NCI-H187 treated with DMSO at 0.1 percent for 48 hours (cell line): ENCODE results near the gene RBM20.

Experiments
- DNase-seq: peaks from one replicate; lab custom pipeline; 2025; lab: John Stamatoyannopoulos, UW

The RBM20 gene

GRCh38 chr10:110676016-110676415 lies 31.9 kb downstream of the RBM20 start:
- DNase-seq: no peak

- DNase-seq: no peak
Observed at GRCh38 chr10:110679486-110680272, 35.5 kb downstream of the RBM20 start.

GRCh38 chr10:110680273-110681020 lies 36.3 kb downstream of the RBM20 start:
- DNase-seq: no peak

DNA sequence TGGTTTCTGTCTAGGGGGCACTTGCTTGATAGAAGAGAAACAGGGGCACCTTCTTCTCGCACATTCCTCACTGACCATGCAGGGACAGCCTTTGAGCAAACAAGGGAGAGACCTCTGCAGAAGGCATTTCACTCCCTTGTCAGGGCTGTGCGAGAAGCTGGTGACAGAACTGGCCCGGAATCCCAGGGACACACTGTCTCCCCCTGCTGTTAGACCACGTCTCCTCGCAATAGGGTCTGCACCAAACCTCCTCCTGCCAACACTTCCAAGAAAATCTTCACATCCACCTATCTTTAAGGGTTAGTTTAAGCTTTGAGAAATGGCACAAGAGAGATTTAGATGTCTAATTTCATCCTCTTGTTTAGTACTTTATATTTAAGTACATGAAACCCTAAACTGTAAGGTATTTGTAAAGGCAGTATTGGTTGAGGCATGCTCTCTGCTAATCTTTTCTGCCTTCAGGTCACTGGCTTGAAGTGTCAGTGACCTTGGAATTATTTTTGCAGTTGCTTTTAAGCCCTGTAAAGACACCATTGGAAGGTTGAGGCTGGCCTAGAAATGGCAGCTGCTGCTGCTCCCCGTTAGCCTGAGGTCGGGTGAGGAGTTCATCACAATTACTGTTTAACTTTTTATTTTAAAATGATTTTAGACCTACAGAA lies 37.0 kb downstream of the RBM20 start:
- no peak for DNase-seq

DNA sequence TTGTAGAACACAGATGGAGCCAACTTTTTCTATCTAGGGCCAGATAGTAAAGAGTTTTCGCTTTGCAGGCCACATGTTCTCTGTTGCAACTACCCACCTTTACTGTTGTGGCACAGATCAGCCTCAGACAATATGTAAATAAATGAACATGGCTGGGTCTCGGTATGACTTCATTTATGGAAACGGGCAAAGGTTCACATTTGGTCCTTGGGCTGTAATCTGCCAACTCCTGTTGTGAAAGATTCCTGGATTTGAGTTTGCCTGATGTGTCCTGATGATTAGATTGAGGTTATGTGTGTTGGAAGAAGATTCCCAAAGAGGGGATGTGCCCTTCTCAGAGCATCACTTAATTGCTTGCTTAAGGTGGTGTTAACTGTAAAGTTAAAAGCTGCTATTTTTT lies 38.2 kb downstream of the RBM20 start:
- DNase-seq: no peak

GRCh38 chr10:110684800-110685446 lies 40.8 kb downstream of the RBM20 start:
- no peak for DNase-seq

DNA sequence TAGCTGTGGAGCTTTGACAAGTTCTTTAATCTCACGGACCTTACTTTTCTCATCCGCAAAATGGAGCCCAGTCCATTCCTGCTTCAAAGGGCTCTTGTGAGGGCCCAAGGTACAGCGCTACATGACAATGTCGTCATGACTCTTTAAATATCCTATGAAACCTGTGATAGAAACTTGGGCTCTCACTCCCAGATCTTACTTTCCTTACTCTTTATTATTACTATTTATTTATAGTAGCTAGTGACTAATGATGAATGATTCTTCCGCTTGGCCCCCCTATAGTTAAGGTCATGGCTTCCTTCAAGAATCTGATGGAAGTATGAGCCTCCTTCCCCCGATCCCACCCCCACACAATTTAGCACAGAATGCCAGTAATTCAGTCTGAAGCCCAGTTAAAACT lies 41.9 kb downstream of the RBM20 start:
- no peak for DNase-seq

- no peak for DNase-seq
Observed at GRCh38 chr10:110686949-110687348, 42.8 kb downstream of the RBM20 start.

DNA sequence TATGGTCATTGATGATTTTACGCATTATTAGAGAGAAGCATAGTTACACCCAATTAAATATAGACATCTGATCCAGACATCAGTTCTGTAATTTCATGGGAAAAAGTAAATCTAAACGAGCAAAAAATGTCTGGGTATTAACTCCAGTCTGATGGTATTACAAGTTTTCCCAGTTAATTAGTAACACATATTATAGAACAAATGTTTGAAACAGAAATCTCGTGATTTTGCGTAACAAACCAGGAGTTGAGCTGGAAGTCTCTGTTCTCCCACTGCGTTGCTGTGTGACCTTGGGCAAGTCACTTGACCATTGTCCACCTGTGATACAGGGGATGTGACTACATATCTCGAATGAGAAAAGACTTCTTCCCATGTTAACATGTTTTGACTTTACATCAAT lies 43.3 kb downstream of the RBM20 start:
- no peak for DNase-seq

DNA sequence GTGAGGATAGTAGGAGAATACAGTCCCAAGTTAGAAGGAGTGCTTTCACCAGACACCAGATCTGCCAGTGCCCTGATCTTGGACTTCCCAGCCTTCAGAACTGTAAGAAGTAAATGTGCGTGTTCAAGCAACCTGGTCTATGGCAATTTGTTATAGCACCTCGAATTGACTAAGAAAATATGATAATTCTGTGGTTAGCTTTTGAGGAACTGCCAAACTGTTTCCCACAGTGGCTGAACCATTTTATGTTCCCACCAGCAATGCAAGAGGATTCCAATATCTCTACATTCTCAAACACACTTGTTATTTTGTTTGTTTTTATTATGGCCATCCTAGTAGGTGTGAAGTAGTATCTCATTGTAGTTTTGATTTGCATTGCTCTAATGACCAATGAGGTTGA lies 47.0 kb downstream of the RBM20 start:
- no peak for DNase-seq

DNA sequence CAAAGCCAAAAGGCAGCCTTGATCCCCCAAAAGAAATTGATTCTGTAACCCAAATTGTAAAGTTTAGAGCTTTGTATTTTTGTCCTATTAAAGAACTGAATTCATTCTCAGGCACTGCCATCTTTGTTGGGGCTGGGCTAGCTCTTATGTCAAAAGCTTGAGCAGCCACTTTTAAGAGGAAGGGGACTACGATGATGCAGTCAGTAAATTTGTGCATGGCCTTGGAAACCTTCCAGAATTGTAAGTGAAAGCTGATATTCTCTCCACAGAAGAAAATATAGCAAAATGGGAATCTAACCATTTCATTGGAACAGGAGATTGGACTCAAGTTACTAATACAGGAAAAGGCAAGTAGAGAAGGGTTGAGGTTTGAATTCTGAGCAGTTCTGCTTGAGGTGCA lies 50.1 kb downstream of the RBM20 start:
- no peak for DNase-seq

GRCh38 chr10:110694820-110695538 lies 50.8 kb downstream of the RBM20 start:
- no peak for DNase-seq

- no peak for DNase-seq
Observed at GRCh38 chr10:110695539-110695886, 51.4 kb downstream of the RBM20 start.

- no peak for DNase-seq
Observed at GRCh38 chr10:110696436-110696835, 52.3 kb downstream of the RBM20 start.

GRCh38 chr10:110698340-110698739 lies 54.2 kb downstream of the RBM20 start:
- DNase-seq: no peak

DNA sequence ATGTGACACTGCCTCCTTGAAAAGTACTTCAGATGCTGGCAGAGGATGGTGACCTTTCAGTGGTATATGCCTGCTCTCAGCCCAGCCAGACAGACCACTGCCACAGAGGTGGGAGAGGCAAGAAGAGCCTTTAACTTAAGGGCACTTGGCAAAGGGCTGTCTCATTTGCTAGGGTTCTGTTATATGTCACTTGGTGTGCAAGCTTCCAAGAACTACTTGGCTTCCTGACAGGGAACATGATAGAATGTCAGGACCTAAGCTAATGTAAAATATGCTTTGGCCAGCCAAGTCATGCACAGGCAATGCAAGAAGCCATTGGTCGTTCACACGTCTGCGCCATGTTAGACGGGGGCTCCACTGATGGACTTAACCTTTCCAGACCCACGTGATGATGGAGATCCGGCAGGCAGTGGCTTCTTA lies 54.7 kb downstream of the RBM20 start:
- no peak for DNase-seq

- no peak for DNase-seq
Observed at GRCh38 chr10:110699859-110700468, 55.8 kb downstream of the RBM20 start.

DNA sequence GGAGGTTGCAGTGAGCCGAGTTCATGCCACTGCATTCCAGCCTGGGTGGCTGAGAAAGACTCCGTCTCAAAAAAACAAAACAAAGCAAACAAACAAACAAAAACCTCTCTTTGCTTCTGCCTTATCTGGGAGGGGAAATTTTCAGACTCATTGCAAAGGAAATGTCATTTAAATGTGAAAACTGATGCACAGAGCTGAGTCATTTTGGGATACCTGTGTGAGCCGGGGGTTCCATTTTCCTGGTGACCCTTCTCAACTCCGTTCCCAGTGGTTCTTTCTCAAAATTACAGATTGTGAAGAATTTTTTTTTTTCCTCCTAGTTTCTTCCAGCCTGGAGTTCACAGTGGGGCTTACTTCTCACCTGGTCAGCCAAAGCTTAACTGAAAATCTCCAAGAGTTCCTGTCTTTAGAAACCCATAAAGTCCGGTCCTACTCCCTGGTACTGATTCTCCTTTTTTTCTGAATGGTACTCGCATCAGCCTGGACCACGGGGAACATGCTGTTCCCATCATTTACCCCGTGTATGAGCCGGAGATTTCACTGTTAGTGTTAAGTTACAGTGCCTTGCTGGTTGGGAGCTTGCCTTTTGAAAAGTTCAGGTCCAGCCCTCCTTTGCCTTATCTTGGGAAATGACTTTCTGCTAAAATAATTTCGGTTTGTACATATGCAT lies 56.9 kb downstream of the RBM20 start:
- no peak for DNase-seq

DNA sequence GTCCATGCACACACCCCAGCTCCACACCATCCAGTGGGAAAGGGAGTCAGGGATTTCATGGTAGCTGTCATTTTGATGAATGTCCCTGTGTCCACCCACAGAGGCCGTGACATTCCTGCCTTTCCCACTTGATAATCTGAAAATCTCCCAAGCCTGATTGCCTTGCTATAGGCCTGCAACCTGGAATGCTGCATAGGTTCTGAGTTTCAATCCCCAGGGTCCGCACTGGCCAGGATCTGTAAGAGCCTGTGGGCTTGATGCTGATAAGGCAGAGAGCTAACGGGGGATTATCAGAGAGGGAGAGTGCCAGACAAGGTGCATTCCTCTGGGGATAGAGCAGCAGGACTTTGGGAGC lies 57.5 kb downstream of the RBM20 start:
- DNase-seq: no peak

GRCh38 chr10:110704070-110704469 lies 59.9 kb downstream of the RBM20 start:
- DNase-seq: no peak

DNA sequence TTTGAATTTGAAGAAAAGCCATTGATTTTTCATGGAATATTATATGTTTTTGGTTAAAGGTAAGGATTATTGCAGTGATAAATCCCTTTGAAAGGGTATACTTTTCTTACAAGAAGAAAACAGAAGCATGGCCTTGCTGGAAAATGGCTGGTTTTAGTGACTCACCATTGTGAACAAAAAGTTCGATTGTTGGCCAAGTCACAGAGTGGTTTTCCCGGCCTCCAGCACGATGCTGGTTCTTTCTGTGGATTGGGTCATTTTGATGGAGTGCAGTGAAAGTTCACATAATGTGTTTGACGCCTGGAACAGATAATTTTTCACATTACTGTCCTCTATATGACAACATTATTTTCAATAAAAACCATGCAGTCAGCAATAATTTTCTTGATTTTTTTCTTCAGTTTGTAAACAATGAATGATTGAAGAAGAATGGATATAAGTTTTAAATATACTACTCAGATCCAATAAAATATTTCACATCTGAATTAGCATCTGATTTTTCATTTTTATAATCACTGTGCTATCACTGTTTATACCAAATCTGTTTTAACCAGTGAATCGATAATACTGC lies 60.9 kb downstream of the RBM20 start:
- no peak for DNase-seq
